ENCODE measurements around the gene SKAP1. TPM values are rescaled to one million over a fixed set of nuclear protein-coding genes. Genes with fewer than 3 reads are reported as not detected.
"Not testable (repeated sequence)": the region's sequence is repeated elsewhere in the genome, so short reads cannot be mapped to it uniquely, and the experiment has no call there.

The SKAP1 gene
- polyA plus RNA-seq, 1 donor = 12.7 TPM

DNA sequence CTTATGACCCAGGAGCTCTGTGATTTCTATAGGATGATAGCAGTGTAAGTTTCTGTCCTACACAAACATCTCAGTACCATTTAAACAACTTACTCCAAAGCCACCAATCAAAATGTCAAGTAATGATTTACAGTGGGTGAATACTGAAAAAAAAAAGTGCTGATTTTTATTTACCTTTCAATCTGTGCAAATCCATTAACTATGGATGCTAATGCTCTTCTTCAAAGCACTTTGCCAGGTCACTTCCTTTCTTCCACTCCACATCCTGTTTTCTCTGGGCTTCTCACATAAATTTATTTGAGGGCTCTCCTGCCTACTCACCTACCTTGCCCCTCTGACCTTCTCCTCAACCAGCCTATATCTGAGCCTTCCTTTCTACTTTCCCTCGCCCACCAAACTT, 101.6 kb downstream of the SKAP1 start:
- DNase-seq = no peak

DNA sequence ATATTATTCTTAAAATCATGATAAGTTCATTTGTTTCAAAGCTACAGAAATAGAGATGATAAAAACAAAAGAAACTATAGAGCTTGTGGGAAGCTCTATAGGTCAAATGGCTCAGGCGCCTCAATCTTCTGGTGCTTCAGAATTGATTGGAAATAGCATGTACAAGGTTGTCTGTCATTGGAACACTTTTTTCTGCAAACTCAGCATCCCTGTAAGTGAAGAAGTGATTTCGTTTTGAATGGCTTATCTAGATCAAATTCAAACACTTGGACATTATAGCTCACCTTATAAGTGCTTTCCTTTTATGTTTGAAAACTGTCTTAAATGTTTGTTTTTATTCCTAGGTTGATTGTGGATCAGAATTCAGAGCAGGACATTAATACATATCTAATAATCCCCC, 103.7 kb downstream of the SKAP1 start:
- no peak for DNase-seq

DNA sequence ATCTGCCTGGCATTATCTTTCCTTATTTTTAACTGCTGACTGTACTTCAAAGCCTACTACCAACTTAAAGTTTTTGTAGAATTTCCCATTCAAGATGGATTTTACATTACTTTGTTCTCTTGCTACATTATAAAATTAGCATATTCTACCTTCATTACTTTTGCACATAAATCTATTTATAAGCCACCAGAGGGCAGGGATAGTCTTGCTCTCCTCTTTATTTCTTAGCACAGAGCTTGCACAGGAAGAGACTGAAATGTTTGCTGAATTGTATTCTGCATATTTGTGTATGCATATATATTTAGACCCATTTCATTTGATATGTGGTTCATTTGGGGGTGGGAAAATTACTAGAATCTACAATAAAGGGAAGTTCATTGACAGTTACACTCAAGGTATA, 108.0 kb downstream of the SKAP1 start:
- DNase-seq = no peak

DNA sequence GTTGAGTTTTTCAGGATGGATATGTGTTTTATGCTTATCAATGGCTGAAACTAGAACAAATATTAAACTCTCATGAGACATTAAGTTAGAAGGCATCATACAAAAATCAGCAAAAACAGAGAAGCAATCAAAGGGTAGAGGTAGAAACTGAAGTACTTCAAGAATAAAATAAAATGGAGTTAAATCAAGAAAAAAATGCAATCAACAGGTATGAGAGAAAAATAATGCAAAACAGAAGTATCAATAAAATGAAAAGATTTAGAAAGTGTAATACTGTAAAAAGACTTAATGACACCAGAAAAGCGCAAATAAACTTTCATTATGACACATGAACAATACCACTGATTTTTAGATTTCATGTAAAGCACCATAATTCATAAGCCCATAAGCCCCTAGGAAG, 112.3 kb downstream of the SKAP1 start:
- no peak for DNase-seq

DNA sequence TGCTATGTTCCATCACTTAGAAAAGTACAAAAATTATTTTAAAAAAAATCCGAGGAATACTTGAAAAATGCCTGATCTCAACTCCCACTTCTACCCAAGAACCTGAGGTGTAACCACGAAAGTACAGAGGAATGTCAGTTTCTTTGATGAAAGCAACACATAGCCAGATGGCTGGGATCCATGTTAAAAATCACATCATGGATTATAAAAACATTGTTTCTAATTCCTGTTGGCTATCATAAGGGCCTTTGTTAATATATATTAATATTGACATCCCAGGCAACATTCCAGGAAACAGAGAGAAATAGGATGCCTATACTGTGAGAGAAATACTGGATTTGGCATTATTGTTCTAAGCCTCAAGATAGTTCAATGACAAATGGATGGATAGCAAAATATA, 115.3 kb downstream of the SKAP1 start:
- DNase-seq = no peak

DNA sequence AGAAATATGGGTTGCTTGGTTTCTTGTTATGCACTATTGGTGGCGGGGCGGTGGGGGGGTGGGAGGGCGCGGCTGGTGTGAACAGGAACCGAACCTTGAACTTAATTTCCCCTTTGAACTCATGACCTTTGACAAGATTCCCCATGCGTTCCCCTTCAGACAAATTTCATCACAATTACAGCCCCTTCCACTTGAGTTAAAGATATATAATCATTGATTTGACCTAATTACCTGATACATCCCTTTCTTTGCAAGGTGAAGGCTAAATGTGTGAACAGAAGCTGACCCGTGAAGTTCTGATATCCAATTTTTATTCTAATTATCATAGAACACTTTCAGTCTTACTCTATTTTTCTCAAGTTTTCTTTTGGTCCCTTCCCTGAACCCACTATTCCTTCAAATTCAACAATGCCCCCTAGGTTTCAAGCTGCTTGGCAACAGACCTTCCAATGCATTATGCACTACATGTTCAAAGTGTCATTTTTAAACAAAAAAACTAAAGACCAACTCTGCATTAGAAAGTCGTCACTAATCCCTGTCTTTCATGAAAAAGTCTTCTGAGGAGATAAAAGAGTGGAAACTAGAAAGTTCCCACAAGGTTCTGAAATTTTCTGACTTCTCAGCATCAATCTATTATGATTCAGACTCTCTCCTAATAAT, 116.8 kb downstream of the SKAP1 start:
- no peak for DNase-seq

DNA sequence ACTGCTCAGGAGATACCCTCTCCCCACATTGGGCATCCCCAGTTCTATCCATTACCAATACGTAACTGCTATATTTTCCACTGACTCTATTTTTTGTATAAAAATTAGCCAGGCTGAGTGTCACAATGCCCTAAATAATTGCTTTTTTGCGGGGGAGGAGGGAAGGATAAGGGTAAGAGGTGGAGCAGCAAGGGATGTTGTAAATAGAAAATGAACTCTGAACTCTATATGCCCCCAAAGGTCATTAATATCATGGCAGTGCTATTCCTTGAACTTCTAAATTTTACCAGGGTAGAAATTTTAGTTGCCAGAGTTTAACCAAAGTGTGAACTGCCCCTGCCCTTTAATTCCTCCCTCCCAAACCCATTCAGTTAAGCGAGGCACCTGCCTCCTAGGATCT, 118.7 kb downstream of the SKAP1 start:
- no peak for DNase-seq

DNA sequence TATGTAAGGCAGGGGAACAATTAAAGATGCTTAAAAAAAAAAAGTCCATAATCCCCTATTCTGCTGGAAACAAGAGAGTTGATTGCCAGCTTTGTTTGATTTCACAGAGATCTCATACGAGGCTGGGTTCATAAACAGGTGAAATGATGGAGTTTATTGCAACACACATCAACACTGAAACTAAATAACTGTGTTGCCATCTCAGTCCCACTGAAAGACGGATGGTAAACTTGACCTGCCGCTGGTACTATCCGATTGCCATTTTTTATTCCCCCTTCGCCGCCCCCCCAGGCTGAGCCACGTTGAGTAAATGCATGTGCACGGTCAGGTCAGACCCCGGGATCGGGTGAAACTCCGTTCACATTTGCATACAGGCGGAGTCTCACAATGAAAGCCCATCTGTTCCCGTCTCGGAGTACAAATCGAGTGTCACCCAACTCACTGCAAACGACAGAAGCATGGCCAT, 119.2 kb downstream of the SKAP1 start:
- peak; percentile 88 for DNase-seq

DNA sequence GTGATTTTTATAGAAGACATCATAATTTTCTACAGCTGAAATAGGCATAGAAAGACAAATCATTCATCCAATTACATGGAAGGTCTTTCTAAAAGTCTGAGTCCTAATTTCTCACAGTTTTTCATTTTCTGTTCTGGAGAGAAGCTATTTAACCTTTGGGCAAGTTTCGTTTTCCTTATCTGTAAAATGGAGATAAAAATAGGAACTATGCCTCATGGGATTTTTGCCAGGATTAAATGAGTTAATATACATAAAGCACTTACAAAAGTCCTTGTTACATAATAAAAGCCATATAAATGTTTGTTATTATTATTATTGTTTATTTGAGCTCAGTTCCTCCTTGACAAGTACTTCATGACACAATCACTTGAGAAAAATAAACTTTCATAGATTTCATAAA, 121.4 kb downstream of the SKAP1 start:
- no peak for DNase-seq

DNA sequence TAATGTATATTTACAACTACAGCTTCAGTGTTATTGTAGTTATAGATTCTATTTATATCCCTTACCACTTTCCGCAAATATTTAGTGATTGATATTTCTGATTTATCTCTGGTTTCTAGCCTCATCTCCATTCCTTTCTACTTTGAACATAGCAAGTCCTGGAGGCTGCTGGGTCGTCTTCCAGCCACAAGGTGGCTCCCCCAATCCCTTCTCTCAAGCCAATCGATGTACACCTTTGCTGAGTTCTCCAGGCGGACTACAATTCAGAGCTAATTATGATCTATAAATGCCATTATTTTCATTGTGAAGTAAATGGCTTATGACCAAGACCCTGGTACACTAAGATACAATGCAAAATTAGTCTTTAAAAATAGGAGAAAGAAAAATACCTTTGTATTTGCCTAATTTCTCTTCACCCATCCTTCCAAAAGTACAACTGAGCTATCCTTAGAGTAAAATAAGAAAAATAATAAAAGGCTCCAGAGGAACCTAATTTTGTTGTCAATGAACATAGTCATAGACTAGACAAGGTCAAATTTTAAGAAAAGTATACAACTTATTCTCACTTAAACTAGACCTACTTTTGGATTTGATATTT, 122.1 kb downstream of the SKAP1 start:
- DNase-seq = no peak

DNA sequence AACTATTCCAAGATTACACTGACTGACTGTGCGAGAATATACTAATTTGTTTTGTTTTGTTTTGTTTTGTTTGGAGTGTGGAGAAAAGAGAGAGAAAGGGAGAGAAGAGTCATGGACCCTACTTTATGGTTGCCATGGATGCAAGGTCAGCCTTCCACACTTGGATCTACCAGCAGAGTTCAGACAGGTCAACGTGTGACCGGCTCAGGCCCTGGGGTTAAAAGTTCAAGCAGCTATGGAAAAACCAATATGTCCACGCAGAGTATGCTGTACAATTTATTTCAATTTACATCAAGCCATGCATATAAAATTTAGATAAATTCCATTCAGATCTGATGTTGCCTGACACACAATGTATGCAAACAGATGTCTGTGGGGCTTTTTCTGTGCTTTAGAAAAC, 122.8 kb downstream of the SKAP1 start:
- no peak for DNase-seq

DNA sequence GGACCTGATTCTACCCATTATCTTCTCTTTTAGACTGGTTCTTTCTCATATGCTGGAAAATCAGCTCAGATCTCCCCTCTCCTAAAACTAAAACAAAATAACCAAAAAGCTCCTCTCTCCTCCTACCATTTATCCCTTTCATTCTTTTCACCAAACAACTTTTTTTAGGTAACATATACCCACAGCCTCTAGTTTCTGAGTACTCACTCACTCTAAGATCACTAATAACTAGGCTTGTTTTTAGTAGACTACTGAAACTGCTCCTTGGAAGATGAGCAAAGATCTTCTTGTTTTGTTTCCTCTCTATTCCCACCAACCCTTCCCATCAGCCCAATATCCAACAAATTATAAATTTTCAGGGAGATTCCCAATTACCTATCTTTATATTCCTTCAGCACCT, 129.0 kb downstream of the SKAP1 start:
- no peak for DNase-seq

DNA sequence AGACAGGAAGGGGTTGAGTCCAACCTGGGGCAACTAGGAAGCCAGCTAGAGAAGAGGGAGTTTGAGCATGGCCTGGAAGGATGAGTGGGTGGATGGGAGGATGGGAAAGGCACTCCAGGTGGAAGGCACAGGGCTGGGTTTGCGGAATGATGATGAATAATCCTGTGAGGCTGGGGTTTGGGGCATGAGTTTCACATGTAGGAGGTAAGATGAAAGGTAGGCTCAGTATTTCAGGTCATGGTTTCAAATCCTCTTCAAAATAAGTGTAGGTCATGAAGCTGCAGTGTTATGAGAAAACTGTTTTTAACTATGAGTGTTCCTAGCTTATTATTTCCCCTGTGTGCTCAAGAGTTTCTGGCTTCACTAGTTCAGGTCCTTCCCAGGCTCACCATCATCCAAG, 130.3 kb downstream of the SKAP1 start:
- no peak for DNase-seq

DNA sequence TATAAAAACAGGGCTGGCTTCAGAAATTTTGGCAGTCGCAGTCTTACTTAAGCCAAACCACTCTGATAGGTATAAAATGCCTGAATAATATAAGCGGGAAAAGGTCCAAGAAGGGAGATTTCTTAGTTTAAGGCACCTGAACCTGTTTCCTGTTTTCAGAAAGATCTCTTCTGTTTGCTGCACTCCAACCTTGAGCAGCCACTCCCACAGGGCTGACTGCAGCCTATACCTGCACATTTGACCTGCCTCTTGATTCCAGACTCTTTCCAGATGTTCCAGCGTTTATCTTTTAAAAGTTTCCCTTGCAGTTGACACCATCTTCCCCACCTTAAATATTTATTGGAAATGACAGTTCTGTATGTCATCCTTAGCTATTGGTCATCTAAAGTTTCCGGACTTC, 132.2 kb downstream of the SKAP1 start:
- DNase-seq = no peak

DNA sequence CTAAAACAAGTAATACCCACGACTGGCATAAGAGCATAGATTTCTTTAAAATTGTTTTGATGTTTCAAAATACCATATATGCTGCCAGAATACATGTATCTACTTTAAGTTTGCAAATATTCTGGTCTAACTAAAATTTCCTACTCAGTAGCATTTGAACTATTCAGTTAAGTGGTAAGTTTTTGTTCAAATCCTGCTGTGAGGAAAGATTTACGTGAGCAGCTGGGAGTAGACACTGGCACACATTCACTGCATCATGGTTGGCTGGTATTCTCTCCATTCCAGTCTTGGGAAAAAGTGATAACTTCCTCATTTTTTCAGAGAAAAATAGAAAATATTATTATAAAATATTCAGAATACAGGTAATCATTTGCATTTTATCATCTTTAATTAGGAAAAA, 133.6 kb downstream of the SKAP1 start:
- no peak for DNase-seq

DNA sequence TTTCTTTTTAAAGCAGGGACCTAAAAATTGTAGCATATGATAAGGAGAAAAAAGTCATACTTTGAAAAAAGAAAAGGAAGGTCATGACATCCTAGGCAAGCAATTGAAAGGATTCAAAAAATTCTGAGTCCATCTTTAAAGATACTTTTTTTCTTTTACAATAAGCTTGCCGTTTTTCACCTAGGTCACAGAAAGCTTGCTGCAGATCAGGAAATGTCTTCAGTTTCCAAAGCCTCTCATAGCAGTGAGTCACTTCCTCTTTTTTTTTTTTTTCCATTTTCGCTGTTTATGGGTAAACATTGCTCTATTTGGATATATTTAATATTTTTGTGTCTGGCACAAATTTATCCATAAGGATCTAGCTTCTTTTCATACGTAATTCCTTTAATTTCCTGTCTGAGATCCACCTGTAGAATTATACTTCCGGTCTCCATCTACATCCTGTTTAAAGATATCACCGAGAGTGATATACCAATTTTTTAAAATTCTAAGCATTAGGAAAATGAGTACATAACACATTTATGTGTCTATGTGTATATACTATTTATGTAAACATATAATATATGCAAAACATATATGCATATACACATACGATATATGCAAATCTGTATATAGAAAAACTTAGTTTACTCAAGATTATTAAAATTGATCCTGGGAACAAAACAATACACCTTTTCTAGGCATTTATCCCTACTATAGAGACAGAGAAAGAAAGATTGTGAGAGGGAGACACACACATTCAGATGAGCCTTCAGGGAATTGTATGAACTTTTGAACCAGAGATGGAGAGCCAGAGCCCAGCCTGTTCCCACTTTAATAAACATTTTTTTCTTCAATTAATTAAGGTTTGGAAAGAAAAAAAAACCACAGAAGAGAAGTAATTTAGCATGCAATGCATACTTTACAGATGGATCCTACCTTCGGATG, 134.4 kb downstream of the SKAP1 start:
- DNase-seq = no peak

DNA sequence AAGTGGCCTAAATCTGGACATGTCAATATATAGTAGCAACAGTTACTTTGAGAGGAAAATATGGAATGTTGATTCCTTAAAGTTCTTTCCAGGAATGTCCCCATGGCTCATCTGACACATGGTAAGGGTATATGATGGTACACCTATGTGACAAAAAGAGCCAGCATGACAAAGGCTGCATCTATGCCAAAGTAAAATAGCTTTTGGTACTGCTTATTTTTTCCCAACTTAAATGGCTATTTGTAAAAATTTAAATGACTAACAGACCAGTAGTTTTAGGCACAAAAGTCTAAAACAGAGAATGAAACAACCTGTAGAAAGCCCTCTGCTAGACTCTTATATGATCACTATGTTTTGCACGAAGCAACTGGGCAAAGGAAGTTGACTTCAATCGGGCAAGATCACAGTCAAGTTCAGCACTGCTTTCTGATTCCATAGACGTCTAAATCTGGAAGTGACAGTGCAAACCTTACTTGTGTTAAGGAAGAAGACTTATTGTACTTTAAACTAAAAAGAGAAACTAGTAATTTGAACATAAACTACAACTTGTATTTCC, 135.1 kb downstream of the SKAP1 start:
- DNase-seq = no peak

DNA sequence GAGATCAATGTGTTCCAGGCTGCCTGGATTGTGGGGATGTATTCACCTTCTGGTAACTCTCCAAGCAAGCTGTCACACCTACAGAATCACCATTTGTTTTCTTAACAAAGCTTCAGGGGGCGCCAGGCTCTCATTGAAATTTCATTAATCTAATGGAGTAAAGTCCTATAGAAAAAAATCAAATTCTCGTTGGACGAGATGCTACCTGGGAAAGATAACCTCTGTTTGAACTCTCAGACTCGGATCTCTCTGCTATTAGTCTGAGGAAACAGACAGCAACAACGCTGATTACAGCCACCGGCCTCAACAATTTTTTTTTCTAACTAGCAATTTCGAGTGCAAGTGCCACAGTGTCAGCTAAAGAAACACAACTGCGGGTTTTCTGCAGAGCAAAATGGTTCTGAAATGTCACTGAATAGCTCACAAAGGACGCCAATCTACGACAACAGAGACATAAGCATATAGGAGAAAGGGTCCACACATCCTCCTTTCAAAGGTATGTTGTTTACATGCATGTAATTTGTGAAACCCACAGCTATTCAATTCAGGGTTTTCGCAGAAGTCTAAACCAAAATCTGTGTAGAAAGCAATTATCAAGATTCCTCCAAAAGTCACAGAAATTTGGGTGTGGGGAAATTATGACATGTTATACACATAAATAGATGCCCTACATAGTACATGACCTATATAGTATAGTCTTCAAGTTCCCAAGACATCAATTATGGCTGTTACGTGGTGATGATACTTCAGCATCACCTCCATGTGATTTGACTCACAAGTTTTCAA, 135.8 kb downstream of the SKAP1 start:
- no peak for DNase-seq

DNA sequence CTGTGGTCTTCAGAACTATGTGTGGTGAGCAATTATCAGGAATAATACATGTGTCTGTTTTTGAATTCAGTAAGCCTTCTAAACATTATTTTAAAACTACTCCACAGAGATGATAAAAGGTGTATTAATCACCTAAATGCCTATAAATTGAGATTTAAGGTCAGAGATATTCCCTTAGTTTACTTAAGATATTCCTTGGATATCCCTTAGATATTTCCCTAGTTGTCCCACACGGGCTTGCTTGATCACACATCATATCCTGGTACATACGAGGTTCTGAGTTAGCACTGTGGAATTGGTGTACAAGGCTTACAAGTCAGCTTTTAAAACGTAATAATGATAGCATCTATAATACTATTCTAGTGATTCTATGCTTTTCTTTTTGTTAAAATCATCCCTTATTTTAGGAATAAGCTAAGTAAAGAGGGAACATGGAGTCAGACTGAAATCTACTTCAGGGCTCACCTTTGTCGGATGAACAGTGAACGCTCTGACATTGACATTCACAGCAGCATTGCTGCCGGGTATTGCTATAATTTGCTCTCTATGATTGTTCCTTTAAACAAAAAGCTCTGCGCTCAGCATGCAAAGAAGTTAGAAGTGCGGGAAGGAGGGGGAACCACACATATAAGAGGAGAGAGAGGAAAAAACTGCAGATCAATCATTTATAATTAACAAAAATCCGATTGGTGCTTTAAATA, 136.5 kb downstream of the SKAP1 start:
- no peak for DNase-seq

DNA sequence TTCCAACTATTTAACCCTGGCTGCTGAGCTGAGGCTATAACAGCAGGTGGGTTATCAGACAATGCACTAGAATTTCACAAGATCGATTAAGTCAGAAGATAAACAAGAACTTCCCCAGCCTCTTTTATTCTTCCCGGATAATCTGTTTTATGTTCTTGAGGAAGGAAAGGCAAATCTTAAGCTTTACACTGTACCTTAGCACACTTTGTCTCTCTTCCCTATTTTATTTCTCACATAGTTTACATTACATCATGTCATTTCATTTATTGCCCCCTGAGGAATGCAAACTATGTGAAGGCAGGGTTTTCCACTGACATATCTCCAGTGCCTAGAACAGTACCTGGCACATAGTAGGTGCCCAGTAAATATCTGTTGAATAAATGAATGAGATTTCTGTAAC, 139.6 kb downstream of the SKAP1 start:
- DNase-seq = no peak

DNA sequence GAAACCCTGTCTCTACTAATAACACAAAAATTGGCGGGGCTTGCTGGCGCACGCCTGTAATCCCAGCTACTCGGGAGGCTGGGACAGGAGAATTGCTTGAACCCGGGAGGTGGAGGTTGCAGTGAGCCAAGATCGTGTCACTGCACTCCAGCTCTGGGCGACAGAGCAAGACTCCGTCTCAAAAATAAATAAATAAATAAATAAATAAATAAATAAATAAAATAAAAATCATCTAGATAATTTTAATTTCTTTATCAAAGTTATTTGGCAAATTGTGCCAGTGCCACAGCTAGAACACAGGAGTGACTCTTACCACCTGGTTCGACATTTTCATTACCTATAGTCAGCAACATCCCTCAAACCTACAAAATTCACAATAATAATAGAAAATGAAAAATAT, 143.1 kb downstream of the SKAP1 start:
- not testable (repeated sequence) for DNase-seq
